GM12878 (cell line): ENCODE data around the gene ADAMTSL2. TPM values are rescaled to one million over a fixed set of nuclear protein-coding genes. Genes with fewer than 3 reads are reported as not detected.

Experiments used
- ATAC-seq: fragments of 200-7000 bp; cut with Tn5 transposase; 3 replicates; pipeline ENCODE4 v1.9.1; 2020; ENCODE audit warnings: mild to moderate bottlenecking, moderate library complexity
- BruUV-seq: library from RNA; stranded (reverse); fragments of 400-500 nt; replicated peaks from 2 replicates; lab custom pipeline; 2021; lab: Mats Ljungman, UMichigan
- CTCF ChIA-PET: fragments of 300-600 bp; sonication (Branson Sonifier 250); formaldehyde crosslinking; extraction: SDS; loops from one replicate; lab custom pipeline; 2021; ENCODE audit warnings: inconsistent platforms; lab: Yijun Ruan, JAX
- POLR2A ChIA-PET: fragments of 350-600 bp; formaldehyde crosslinking; extraction: SDS; loops from one replicate; lab custom pipeline; 2021; ENCODE audit warnings: inconsistent platforms; lab: Charles Lee
- RAD21 ChIA-PET: fragments of 300-600 bp; sonication (Branson Sonifier 250); formaldehyde crosslinking; loops from one replicate; lab custom pipeline; 2023; ENCODE audit warnings: antibody characterized with exemption; ENCODE audit not compliant: unreplicated experiment; lab: Charles Lee
- SMC1A ChIA-PET: fragments of 300-600 bp; sonication (Branson Sonifier 250); formaldehyde crosslinking; loops from one replicate; lab custom pipeline; 2023; ENCODE audit not compliant: unreplicated experiment, uncharacterized antibody; lab: Charles Lee
- DNase-seq: peaks from one replicate; pipeline ENCODE4 v3.0.0-alpha.2; 2011; ENCODE audit warnings: low read depth, low spot score
- FAIRE-seq: peaks from 3 replicates; lab custom pipeline; 2011; peaks lifted over from hg19 to GRCh38; lab: Jason Lieb, UNC
- H2AFZ ChIP-seq: 2 replicates; pipeline ENCODE4 v1.6.0; 2011; ENCODE audit warnings: low read depth, low read length, control low read depth; ENCODE audit not compliant: control insufficient read depth
- H3K27ac ChIP-seq: 2 replicates; pipeline ENCODE4 v1.5.1; 2011; ENCODE audit warnings: control low read depth; ENCODE audit not compliant: control insufficient read depth, insufficient read depth
- H3K27me3 ChIP-seq, 2 experiments: replicated peaks in 1 of 2; 2 replicates each; pipeline versions ENCODE4 v1.6.0 to v1.6.1; 2011; ENCODE audit warnings: low read length in 1 of 2; ENCODE audit not compliant: control insufficient read depth in 2 of 2, insufficient read depth in 2 of 2
- H3K36me3 ChIP-seq, 2 experiments: 2 replicates each; pipeline ENCODE4 v1.5.1; 2011; ENCODE audit warnings: low read length in 1 of 2; ENCODE audit not compliant: control insufficient read depth in 2 of 2, insufficient read depth in 2 of 2
- H3K4me1 ChIP-seq: 2 replicates; pipeline ENCODE4 v1.6.1; 2011; ENCODE audit warnings: mild to moderate bottlenecking, low read length, moderate library complexity, mixed read lengths; ENCODE audit not compliant: control insufficient read depth, insufficient read depth
- H3K4me2 ChIP-seq: 2 replicates; pipeline ENCODE4 v1.6.0; 2011; ENCODE audit warnings: control low read depth; ENCODE audit not compliant: control insufficient read depth, insufficient read depth
- H3K4me3 ChIP-seq: fragments of 200-600 bp; sonication (generic); 2 replicates; pipeline ENCODE4 v1.5.1; 2016
- H3K79me2 ChIP-seq: 2 replicates; pipeline ENCODE4 v1.6.0; 2011; ENCODE audit warnings: low read length; ENCODE audit not compliant: control insufficient read depth, insufficient read depth
- H3K9ac ChIP-seq: 2 replicates; pipeline ENCODE4 v1.8.0; 2011; ENCODE audit warnings: low read length, control low read depth, mixed read lengths; ENCODE audit not compliant: control insufficient read depth, insufficient read depth
- H3K9me3 ChIP-seq: replicated peaks from 3 replicates; pipeline ENCODE4 v1.5.1; 2011; ENCODE audit warnings: mild to moderate bottlenecking, low read length; ENCODE audit not compliant: control insufficient read depth, insufficient read depth
- H4K20me1 ChIP-seq: 2 replicates; pipeline ENCODE4 v1.6.0; 2011; ENCODE audit not compliant: control insufficient read depth, insufficient read depth
- CBFB ChIP-seq: IDR thresholded peaks from 2 replicates; pipeline ENCODE4 v1.6.1; 2016; ENCODE audit warnings: antibody characterized with exemption, low read depth
- CHD2 ChIP-seq: IDR thresholded peaks from 2 replicates; pipeline ENCODE4 v1.6.1; 2011; ENCODE audit warnings: low read depth, low read length, improper control_type of control experiment, borderline replicate concordance
- HDGF ChIP-seq: fragments of 450-650 bp; IDR thresholded peaks from 2 replicates; pipeline ENCODE4 v1.6.1; 2016; ENCODE audit warnings: antibody characterized with exemption
- KDM1A ChIP-seq: fragments of 200-600 bp; sonication (generic); IDR thresholded peaks from 2 replicates; pipeline ENCODE4 v1.6.1; 2016; ENCODE audit warnings: borderline replicate concordance
- NFXL1 ChIP-seq: fragments of 450-650 bp; IDR thresholded peaks from 2 replicates; pipeline ENCODE4 v1.6.1; 2017; ENCODE audit warnings: antibody characterized with exemption, mild to moderate bottlenecking, borderline replicate concordance
- NR2C2 ChIP-seq: IDR thresholded peaks from 2 replicates; pipeline ENCODE4 v1.6.1; 2011; ENCODE audit warnings: borderline replicate concordance, low read depth; ENCODE audit not compliant: control insufficient read depth, insufficient read length
- PAX8 ChIP-seq: fragments of 450-650 bp; IDR thresholded peaks from 2 replicates; pipeline ENCODE4 v1.6.1; 2017; ENCODE audit warnings: mild to moderate bottlenecking, moderate library complexity
- PRDM15 ChIP-seq: fragments of 450-650 bp; formaldehyde crosslinking; IDR thresholded peaks from 2 replicates; pipeline ENCODE4 v1.4.0; 2020; ENCODE audit warnings: mild to moderate bottlenecking, moderate library complexity
- SIX5 ChIP-seq: IDR thresholded peaks from 2 replicates; pipeline ENCODE4 v1.6.1; 2011; ENCODE audit warnings: mild to moderate bottlenecking, low read depth, low read length, moderate library complexity; ENCODE audit not compliant: severe bottlenecking
- SMAD1 ChIP-seq: fragments of 450-650 bp; IDR thresholded peaks from 2 replicates; pipeline ENCODE4 v1.6.1; 2018; ENCODE audit warnings: mild to moderate bottlenecking, low read depth; ENCODE audit not compliant: partially characterized antibody
- SPI1 ChIP-seq: IDR thresholded peaks from 2 replicates; pipeline ENCODE4 v1.6.1; 2011; ENCODE audit warnings: low read depth, mild to moderate bottlenecking, low read length, moderate library complexity, borderline replicate concordance; ENCODE audit not compliant: insufficient read depth
- USF1 ChIP-seq: IDR thresholded peaks from 2 replicates; pipeline ENCODE4 v1.6.1; 2011; ENCODE audit warnings: borderline replicate concordance, low read depth, mild to moderate bottlenecking, moderate library complexity, mixed read lengths, low read length; ENCODE audit not compliant: insufficient read depth; ENCODE audit errors: extremely low read length
- ZNF274 ChIP-seq: IDR thresholded peaks from one replicate; pipeline ENCODE4 v1.8.0; 2011; ENCODE audit not compliant: insufficient read length, insufficient read depth
- ZZZ3 ChIP-seq: IDR thresholded peaks from 2 replicates; pipeline ENCODE4 v1.6.1; 2011; ENCODE audit warnings: low read depth; ENCODE audit not compliant: control insufficient read depth, insufficient read length
- WGBS: methylation state at CpG from one replicate; pipeline ENCODE4 v1.1.6; 2016; ENCODE audit warnings: low lambda C conversion rate; ENCODE audit not compliant: insufficient replicate concordance, insufficient coverage; ENCODE audit errors: missing lambda C conversion rate; 5-methylcytosine and 5-hydroxymethylcytosine counted together
- in situ Hi-C: fragments of 300-500 bp; cut with MboI; formaldehyde crosslinking; loops from 9 replicates; pipeline ENCODE4 v1.14.3; 2018; ENCODE audit warnings: mixed read lengths
- intact Hi-C: fragments of 100-400 bp; cut with micrococcal nuclease; formaldehyde crosslinking; loops from one replicate; pipeline ENCODE4 v1.14.2; 2022; ENCODE audit not compliant: unreplicated experiment
- polyA plus RNA-seq, 11 experiments: library from polyadenylated mRNA; depleted of rRNA in 4 of 11; unstranded in 6 of 11; stranded (reverse) in 5 of 11; fragments of >200 nt; fragmentation: Nextera tagmentation in 4 of 11; fragmentation: Illumina TruSeq in 1 of 11; extraction: Ambion mirVana in 4 of 11; extraction: Trizol in 1 of 11; gene quantifications; 1 replicate in 1 of 11; 2 replicates in 10 of 11; pipeline versions ENCODE4 v1.2.1 to v1.2.3, GENCODE V29; 2011 to 2016; ENCODE audit warnings: inconsistent platforms in 2 of 11, missing spikeins in 2 of 11, low read depth in 1 of 11
- total RNA-seq, 4 experiments: library from RNA; depleted of rRNA in 3 of 4; stranded (reverse); fragments of >200 nt in 3 of 4; fragmentation: Illumina TruSeq in 1 of 4; extraction: Trizol in 1 of 4; gene quantifications; 2 replicates each; pipeline versions ENCODE4 v1.2.1 to v1.2.3, GENCODE V29; 2013 to 2021

Gene ADAMTSL2
- total and polyA plus RNA-seq, 10 of the 15 experiments (the other 5 are each of a cell fraction or from before 2014, with no cell fraction given), result 0.07 TPM; not detected in 9

GRCh38 chr9:133511607-133512006 is 22.9 kb upstream of the ADAMTSL2 start:
- RAD21 ChIA-PET, result no interaction called here
- TF ChIP-seq ZNF274 (no peak), PRDM15 (CRISPR knock-in tag) (no peak), USF1 (no peak), HDGF (no peak), SPI1 (no peak), ZZZ3 (no peak), NFXL1 (no peak), PAX8 (no peak), CBFB (no peak), SMAD1 (no peak), NR2C2 (no peak), SIX5 (no peak), CHD2 (no peak), KDM1A (no peak)
- no peaks in the 10 kb centered on the region for H3K36me3 ChIP-seq
- no peak overlapping the region for H3K4me2 ChIP-seq
- no peaks in the 10 kb centered on the region for H3K4me1 ChIP-seq
- intact Hi-C loops (no loop called here), in situ Hi-C loops (no loop called here)
- POLR2A ChIA-PET, result no interaction called here
- no peak overlapping the region for H3K9ac ChIP-seq
- no peaks in the 10 kb centered on the region for H4K20me1 ChIP-seq
- SMC1A ChIA-PET, result no interaction called here
- no peaks in the 10 kb centered on the region for H3K9me3 ChIP-seq
- no peak for DNase-seq
- FAIRE-seq, result no peak
- peaks cover 0 to 2% of the 10 kb centered on the region in 2 experiments; a peak in 2 of 4 replicates for H3K27me3 ChIP-seq
- H3K27ac ChIP-seq, result no peak overlapping the region
- H3K4me3 ChIP-seq, result no peak overlapping the region
- H2AFZ ChIP-seq, result no peak overlapping the region
- BruUV-seq, result no TSS peak
- no peak for ATAC-seq
- no peaks in the 10 kb centered on the region for H3K79me2 ChIP-seq
- CTCF ChIA-PET, result no interaction called here
- 58% methylated on average over 10 of the region's 10 CpGs for WGBS
